BJ (cell line): Measurements from ENCODE around the gene TMEM119. TPM values are rescaled to one million over a fixed set of nuclear protein-coding genes. Genes with fewer than 3 reads are reported as not detected.

Source experiments
- CTCF ChIA-PET: fragments of 350-600 bp; formaldehyde crosslinking; extraction: SDS; loops from one replicate; lab custom pipeline; 2021; ENCODE audit warnings: antibody characterized with exemption, inconsistent platforms; lab: Yijun Ruan, JAX
- POLR2A ChIA-PET: fragments of 300-600 bp; sonication (Branson Sonifier 250); formaldehyde crosslinking; extraction: SDS; loops from one replicate; lab custom pipeline; 2021; ENCODE audit warnings: antibody characterized with exemption; lab: Charles Lee
- DNase-seq: peaks from one replicate; pipeline ENCODE4 v3.0.0-alpha.2; 2011; ENCODE audit warnings: low read depth
- H3K27me3 ChIP-seq: 2 replicates; pipeline ENCODE4 v1.6.0; 2011; ENCODE audit warnings: low read length; ENCODE audit not compliant: control insufficient read depth, insufficient read depth
- H3K36me3 ChIP-seq: 2 replicates; pipeline ENCODE4 v1.5.1; 2011; ENCODE audit warnings: low read length; ENCODE audit not compliant: control insufficient read depth, insufficient read depth
- H3K4me3 ChIP-seq: 2 replicates; pipeline ENCODE4 v1.5.1; 2011; ENCODE audit warnings: low read depth, mild to moderate bottlenecking, control low read depth, low read length
- polyA plus RNA-seq: library from polyadenylated mRNA; depleted of rRNA; stranded (reverse); fragments of >200 nt; gene quantifications from 2 replicates; pipeline ENCODE4 v1.2.3, GENCODE V29; 2011
- TF ChIP-seq, protein P1 (sequence below): IDR thresholded peaks from 2 replicates; pipeline ENCODE4 v1.5.1; 2011; ENCODE audit warnings: low read depth, mild to moderate bottlenecking, control low read depth, inconsistent platforms, low read length, moderate library complexity; ENCODE audit not compliant: insufficient read depth

The TMEM119 gene
- polyA plus RNA-seq, 1 experiment, result 80.6 TPM

- no peak for DNase-seq
- CTCF ChIA-PET, result interaction anchor here (0.9 to 1.7 kb wide), 5 partner anchors 13 to 204 kb away, joined by 3 to 5 read pairs (median 3); partner anchors contain the start of gene ISCU
- H3K36me3 ChIP-seq, result no peaks in the 10 kb centered on the region; the same call in 1 of the 2 replicates
- TF ChIP-seq, protein P1, sequence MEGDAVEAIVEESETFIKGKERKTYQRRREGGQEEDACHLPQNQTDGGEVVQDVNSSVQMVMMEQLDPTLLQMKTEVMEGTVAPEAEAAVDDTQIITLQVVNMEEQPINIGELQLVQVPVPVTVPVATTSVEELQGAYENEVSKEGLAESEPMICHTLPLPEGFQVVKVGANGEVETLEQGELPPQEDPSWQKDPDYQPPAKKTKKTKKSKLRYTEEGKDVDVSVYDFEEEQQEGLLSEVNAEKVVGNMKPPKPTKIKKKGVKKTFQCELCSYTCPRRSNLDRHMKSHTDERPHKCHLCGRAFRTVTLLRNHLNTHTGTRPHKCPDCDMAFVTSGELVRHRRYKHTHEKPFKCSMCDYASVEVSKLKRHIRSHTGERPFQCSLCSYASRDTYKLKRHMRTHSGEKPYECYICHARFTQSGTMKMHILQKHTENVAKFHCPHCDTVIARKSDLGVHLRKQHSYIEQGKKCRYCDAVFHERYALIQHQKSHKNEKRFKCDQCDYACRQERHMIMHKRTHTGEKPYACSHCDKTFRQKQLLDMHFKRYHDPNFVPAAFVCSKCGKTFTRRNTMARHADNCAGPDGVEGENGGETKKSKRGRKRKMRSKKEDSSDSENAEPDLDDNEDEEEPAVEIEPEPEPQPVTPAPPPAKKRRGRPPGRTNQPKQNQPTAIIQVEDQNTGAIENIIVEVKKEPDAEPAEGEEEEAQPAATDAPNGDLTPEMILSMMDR, result no peak
- no peaks in the 10 kb centered on the region for H3K27me3 ChIP-seq
- POLR2A ChIA-PET, result no interaction called here
- no peak overlapping the region for H3K4me3 ChIP-seq
Observed at GRCh38 chr12:108598553-108599250, 818 bp upstream of the TMEM119 start.

- Histone ChIP-seq H3K4me3 (peak overlapping the region; percentile 62), H3K36me3 (peaks cover 2% of the 10 kb centered on the region; the same call in 1 of the 2 replicates), H3K27me3 (no peaks in the 10 kb centered on the region)
- TF ChIP-seq, protein P1, result no peak
- no peak for DNase-seq
- ChIA-PET POLR2A (no interaction called here), CTCF (interaction anchor here (1.5 to 3.0 kb wide), 3 partner anchors 21 to 27 kb away, joined by 3 to 16 read pairs (median 5); no protein-coding TSS in a partner anchor)
Observed at GRCh38 chr12:108596854-108597558, 878 bp downstream of the TMEM119 start.

DNA sequence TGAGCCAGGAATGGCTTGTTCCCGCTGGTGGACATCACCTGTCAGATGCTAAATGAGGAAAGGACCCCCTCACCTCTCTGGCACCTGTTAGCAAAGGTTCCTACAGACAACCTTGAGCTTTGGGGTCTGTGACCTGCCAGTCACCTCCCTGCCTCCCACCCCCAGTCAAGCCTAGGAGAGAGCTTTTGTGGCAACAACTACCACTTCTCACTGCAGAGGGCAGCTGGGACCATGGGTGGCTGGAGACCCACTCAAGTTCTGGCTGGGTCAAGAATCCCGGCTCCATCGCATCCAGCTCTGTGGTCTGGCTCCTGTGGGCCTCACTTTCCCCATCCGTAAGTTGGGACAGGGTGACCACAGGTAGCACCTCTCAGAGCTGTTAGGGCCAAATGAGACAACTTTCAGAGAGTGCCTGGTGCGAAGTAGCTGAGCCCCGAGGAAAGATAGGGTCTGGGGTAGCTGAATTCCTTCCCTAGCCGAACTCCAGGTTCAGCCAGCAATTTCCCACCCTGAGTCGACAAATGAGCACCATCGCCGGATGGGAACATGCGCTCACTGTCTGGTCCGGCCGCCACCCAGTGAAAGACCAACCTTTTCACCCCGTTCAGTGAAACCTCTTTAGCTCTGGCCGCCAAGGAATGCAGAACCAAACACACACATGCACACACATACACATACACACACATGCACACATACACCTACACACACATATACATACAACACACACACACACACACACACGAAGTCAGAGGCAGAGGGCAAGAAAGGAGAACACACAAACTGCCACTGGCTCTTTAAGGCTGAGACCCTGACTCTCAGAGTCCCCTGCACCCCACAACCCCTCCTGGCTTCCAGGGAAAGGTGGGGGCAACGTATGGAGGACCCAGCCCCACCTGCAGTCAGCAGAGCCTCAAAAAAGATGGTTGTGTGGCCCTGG is 1.9 kb downstream of the TMEM119 start:
- TF ChIP-seq, protein P1, result no peak
- POLR2A ChIA-PET, result interaction anchor here (0.6 to 0.7 kb wide), 2 partner anchors 14 to 28 kb away, joined by 3 read pairs; no protein-coding TSS in a partner anchor
- no peaks in the 10 kb centered on the region for H3K27me3 ChIP-seq
- H3K36me3 ChIP-seq, result peaks cover 4% of the 10 kb centered on the region; the same call in 1 of the 2 replicates
- no peak for DNase-seq
- CTCF ChIA-PET, result interaction anchor here (1.1 to 3.0 kb wide), 2 partner anchors 22 to 25 kb away, joined by 4 to 16 read pairs; no protein-coding TSS in a partner anchor
- H3K4me3 ChIP-seq, result peak overlapping the region; percentile 62

DNA sequence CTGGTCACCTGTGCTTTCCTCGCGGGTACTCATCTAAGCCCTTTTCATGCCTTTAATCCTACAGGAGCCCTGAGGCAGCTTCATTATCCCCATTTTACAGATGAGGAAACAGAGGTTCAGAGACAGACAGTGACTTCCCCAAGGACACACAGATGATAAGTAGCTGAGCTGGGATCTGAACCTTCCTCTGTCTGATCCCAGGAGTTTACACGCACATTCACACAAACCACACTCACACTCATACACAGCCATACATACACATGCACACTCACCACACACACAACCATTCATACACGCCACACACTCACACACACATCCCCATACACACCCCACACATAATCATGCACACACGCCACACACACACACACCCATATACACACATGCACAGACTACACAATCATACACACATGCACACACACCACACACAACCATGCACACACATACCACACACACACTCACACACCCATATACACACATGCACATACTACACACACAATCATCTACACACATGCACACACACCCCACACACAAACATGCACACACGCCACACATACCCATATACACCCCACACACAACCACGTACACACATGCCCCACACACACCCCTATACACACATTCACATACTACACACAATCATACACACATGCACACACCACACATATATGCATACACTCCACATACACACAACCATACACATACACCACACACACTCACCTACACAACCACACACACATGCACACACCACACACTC is 2.7 kb downstream of the TMEM119 start:
- TF ChIP-seq, protein P1, result no peak
- Histone ChIP-seq H3K36me3 (peaks cover 4% of the 10 kb centered on the region; the same call in 1 of the 2 replicates), H3K27me3 (no peaks in the 10 kb centered on the region), H3K4me3 (peak overlapping the region; percentile 62)
- no peak for DNase-seq
- ChIA-PET POLR2A (interaction anchor here (0.6 to 0.7 kb wide), 2 partner anchors 14 to 27 kb away, joined by 3 read pairs; no protein-coding TSS in a partner anchor), CTCF (interaction anchor here (1.1 to 3.0 kb wide), 2 partner anchors 23 to 24 kb away, joined by 4 to 16 read pairs; no protein-coding TSS in a partner anchor)
